Hepatocyte (in vitro differentiated cells): ENCODE measurements around the gene TMEM202. TPM values are rescaled to one million over a fixed set of nuclear protein-coding genes. Genes with fewer than 3 reads are reported as not detected.

ENCODE experiments used
- DNase-seq: peaks from one replicate; pipeline ENCODE4 v3.0.0-alpha.2; 2016; ENCODE audit warnings: low spot score
- H2AFZ ChIP-seq: fragments of 200-600 bp; sonication (generic); 2 replicates; pipeline ENCODE4 v1.6.0; 2016; ENCODE audit warnings: antibody characterized with exemption, mild to moderate bottlenecking
- H3K27ac ChIP-seq: fragments of 200-600 bp; sonication (generic); 2 replicates; pipeline ENCODE4 v1.5.1; 2016; ENCODE audit warnings: mild to moderate bottlenecking
- H3K27me3 ChIP-seq: fragments of 200-600 bp; sonication (generic); 2 replicates; pipeline ENCODE4 v1.6.1; 2016
- H3K36me3 ChIP-seq: fragments of 200-600 bp; sonication (generic); replicated peaks from 2 replicates; pipeline ENCODE4 v1.5.1; 2016; ENCODE audit warnings: low read depth; ENCODE audit not compliant: insufficient read depth
- H3K4me1 ChIP-seq: fragments of 200-600 bp; sonication (generic); 2 replicates; pipeline ENCODE4 v1.5.1; 2016; ENCODE audit warnings: mild to moderate bottlenecking, moderate library complexity; ENCODE audit not compliant: insufficient read depth
- H3K4me2 ChIP-seq: fragments of 200-600 bp; sonication (generic); 2 replicates; pipeline ENCODE4 v1.6.0; 2016
- H3K4me3 ChIP-seq: fragments of 200-600 bp; sonication (generic); 2 replicates; pipeline ENCODE4 v1.5.1; 2016; ENCODE audit warnings: mild to moderate bottlenecking
- H3K79me2 ChIP-seq: fragments of 200-600 bp; sonication (generic); 2 replicates; pipeline ENCODE4 v1.6.0; 2017; ENCODE audit warnings: mild to moderate bottlenecking
- H3K9me2 ChIP-seq: fragments of 200-600 bp; sonication (generic); replicated peaks from 2 replicates; pipeline ENCODE4 v1.6.0; 2017; ENCODE audit warnings: mild to moderate bottlenecking; ENCODE audit not compliant: insufficient read depth
- H3K9me3 ChIP-seq: fragments of 200-600 bp; sonication (generic); 2 replicates; pipeline ENCODE4 v1.5.1; 2016; ENCODE audit warnings: low read depth, mild to moderate bottlenecking
- H4K20me1 ChIP-seq: fragments of 200-600 bp; sonication (generic); 2 replicates; pipeline ENCODE4 v1.6.0; 2016; ENCODE audit warnings: mild to moderate bottlenecking; ENCODE audit not compliant: insufficient read depth, poor library complexity, severe bottlenecking
- CTCF ChIP-seq: fragments of 200-600 bp; sonication (generic); IDR thresholded peaks from 2 replicates; pipeline ENCODE4 v1.5.1; 2016; ENCODE audit warnings: antibody characterized with exemption, mild to moderate bottlenecking; ENCODE audit not compliant: poor library complexity
- EZH2 ChIP-seq: fragments of 200-600 bp; sonication (generic); IDR thresholded peaks from 2 replicates; pipeline ENCODE4 v1.6.1; 2016; ENCODE audit warnings: antibody characterized with exemption, mild to moderate bottlenecking, borderline replicate concordance
- EZH2phosphoT487 ChIP-seq: fragments of 200-600 bp; sonication (generic); IDR thresholded peaks from one replicate; pipeline ENCODE4 v1.6.1; 2018; ENCODE audit warnings: antibody characterized with exemption, mild to moderate bottlenecking, low read depth, moderate library complexity; ENCODE audit not compliant: unreplicated experiment, severe bottlenecking
- WGBS: methylation state at CpG from one replicate; pipeline ENCODE4 v1.1.6; 2016; ENCODE audit warnings: low lambda C conversion rate; ENCODE audit errors: missing lambda C conversion rate; 5-methylcytosine and 5-hydroxymethylcytosine counted together
- polyA plus RNA-seq: library from polyadenylated mRNA; unstranded; fragments of >200 nt; fragmentation: Nextera tagmentation; extraction: Ambion mirVana; gene quantifications from 2 replicates; pipeline ENCODE4 v1.2.1, GENCODE V29; 2016
- total RNA-seq: library from RNA; depleted of rRNA; stranded (reverse); fragments of >200 nt; gene quantifications from 2 replicates; pipeline ENCODE4 v1.2.3, GENCODE V29; 2014

The TMEM202 gene
- total and polyA plus RNA-seq, 2 experiments from 2014 or later, result not detected

- WGBS, result 65% methylated on average over 2 of the region's 2 CpGs
- DNase-seq, result no peak
- Histone ChIP-seq H4K20me1 (no peaks in the 10 kb centered on the region), H3K4me2 (no peak overlapping the region), H3K36me3 (no peaks in the 10 kb centered on the region), H3K79me2 (peaks cover 19% of the 10 kb centered on the region), H3K27ac (no peak overlapping the region), H3K9me2 (no peaks in the 10 kb centered on the region), H3K9me3 (no peaks in the 10 kb centered on the region), H3K4me1 (peaks cover 8% of the 10 kb centered on the region), H3K27me3 (peaks cover 10% of the 10 kb centered on the region), H2AFZ (no peak overlapping the region), H3K4me3 (no peak overlapping the region)
- TF ChIP-seq EZH2 (no peak), EZH2phosphoT487 (no peak), CTCF (no peak)
Measured at GRCh38 chr15:72379856-72380430, 18.2 kb upstream of the TMEM202 start.

DNA sequence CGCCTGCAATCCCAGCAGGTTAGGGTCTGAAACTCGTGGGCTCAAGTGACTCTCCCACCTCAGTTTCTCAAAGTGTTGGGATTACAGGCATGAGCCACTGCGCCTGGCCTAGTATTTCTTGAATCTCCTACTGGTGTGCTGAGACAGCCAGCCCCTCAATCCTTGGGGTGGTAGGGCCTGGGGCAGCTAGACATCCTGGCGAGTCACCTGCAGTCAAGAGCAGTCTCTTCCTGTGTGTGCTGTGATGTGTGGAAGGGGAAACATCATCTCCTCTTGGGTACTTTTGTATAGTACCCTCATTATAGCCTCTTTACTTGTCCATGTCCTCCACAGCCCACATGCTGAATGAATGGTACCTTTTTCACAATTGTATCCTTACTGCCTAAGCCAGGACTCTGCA is 17.4 kb upstream of the TMEM202 start:
- Histone ChIP-seq H3K4me1 (peaks cover 5% of the 10 kb centered on the region), H4K20me1 (no peaks in the 10 kb centered on the region), H3K36me3 (no peaks in the 10 kb centered on the region), H3K79me2 (peaks cover 11% of the 10 kb centered on the region), H3K9me2 (no peaks in the 10 kb centered on the region), H3K27me3 (peaks cover 17% of the 10 kb centered on the region), H3K9me3 (no peaks in the 10 kb centered on the region), H2AFZ (no peak overlapping the region), H3K4me3 (no peak overlapping the region), H3K27ac (no peak overlapping the region), H3K4me2 (no peak overlapping the region)
- DNase-seq, result no peak
- 83% methylated on average over 4 of the region's 4 CpGs for WGBS
- TF ChIP-seq EZH2 (no peak), EZH2phosphoT487 (no peak), CTCF (no peak)

GRCh38 chr15:72382146-72382545 is 16.0 kb upstream of the TMEM202 start:
- H3K4me2 ChIP-seq, result no peak overlapping the region
- H3K27ac ChIP-seq, result no peak overlapping the region
- no peak for DNase-seq
- 80% methylated on average over 2 of the region's 2 CpGs for WGBS
- no peaks in the 10 kb centered on the region for H3K9me3 ChIP-seq
- H4K20me1 ChIP-seq, result no peaks in the 10 kb centered on the region
- H3K27me3 ChIP-seq, result peaks cover 21% of the 10 kb centered on the region
- no peaks in the 10 kb centered on the region for H3K36me3 ChIP-seq
- no peaks in the 10 kb centered on the region for H3K9me2 ChIP-seq
- no peak for TF ChIP-seq EZH2phosphoT487
- peaks cover 6% of the 10 kb centered on the region for H3K79me2 ChIP-seq
- H2AFZ ChIP-seq, result no peak overlapping the region
- no peak overlapping the region for H3K4me3 ChIP-seq
- H3K4me1 ChIP-seq, result no peaks in the 10 kb centered on the region

DNA sequence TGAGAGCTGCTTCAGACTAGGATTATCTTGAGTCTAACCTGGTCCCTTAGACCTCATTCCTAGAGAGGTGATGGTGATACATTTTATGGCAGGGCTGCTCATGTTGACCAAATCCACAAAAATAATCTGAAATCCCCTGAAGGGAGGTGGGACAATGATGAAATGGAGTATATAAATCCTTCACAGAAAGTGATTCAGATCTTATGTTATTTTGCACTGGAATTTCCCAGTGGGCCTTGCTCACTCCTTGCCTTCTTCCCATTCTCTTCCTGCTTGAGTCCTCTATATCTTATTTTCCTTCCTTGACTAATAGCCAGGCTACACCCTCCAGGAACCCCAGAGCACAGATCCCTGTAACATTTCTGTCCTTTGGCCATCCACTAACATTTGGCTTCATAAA is 10.4 kb upstream of the TMEM202 start:
- H3K9me3 ChIP-seq, result no peaks in the 10 kb centered on the region
- no peak overlapping the region for H2AFZ ChIP-seq
- no peak for DNase-seq
- H3K79me2 ChIP-seq, result no peaks in the 10 kb centered on the region
- H3K27me3 ChIP-seq, result peaks cover 28% of the 10 kb centered on the region
- H3K4me1 ChIP-seq, result no peaks in the 10 kb centered on the region
- H3K4me3 ChIP-seq, result no peak overlapping the region
- no peaks in the 10 kb centered on the region for H3K36me3 ChIP-seq
- H3K9me2 ChIP-seq, result no peaks in the 10 kb centered on the region
- no peak overlapping the region for H3K4me2 ChIP-seq
- no peak for TF ChIP-seq CTCF
- TF ChIP-seq EZH2phosphoT487, result no peak
- no peak for TF ChIP-seq EZH2
- H3K27ac ChIP-seq, result no peak overlapping the region
- no peaks in the 10 kb centered on the region for H4K20me1 ChIP-seq
